Measurements from ENCODE around the gene RALGDS. TPM values are rescaled to one million over a fixed set of nuclear protein-coding genes. Genes with fewer than 3 reads are reported as not detected.

Gene RALGDS
- total RNA-seq, 1 donor from 2014 or later: 57.9 TPM

GRCh38 chr9:133120501-133121197 is 391 bp downstream of the RALGDS start:
- no peak for DNase-seq (ENCODE audit: low spot score)

- DNase-seq (ENCODE audit: low spot score): no peak
Observed at GRCh38 chr9:133119846-133120500, 1.1 kb downstream of the RALGDS start.

GRCh38 chr9:133119103-133119845 is 1.8 kb downstream of the RALGDS start:
- DNase-seq (ENCODE audit: low spot score): no peak

GRCh38 chr9:133118568-133118967 is 2.5 kb downstream of the RALGDS start:
- no peak for DNase-seq (ENCODE audit: low spot score)

- no peak for DNase-seq (ENCODE audit: low spot score)
Observed at GRCh38 chr9:133118179-133118520, 2.9 kb downstream of the RALGDS start.

GRCh38 chr9:133117271-133118178 is 3.5 kb downstream of the RALGDS start:
- DNase-seq (ENCODE audit: low spot score): no peak

GRCh38 chr9:133116346-133117231 is 4.5 kb downstream of the RALGDS start:
- DNase-seq (ENCODE audit: low spot score): no peak

- DNase-seq (ENCODE audit: low spot score): no peak
Observed at GRCh38 chr9:133115604-133116345, 5.3 kb downstream of the RALGDS start.

- DNase-seq (ENCODE audit: low spot score): no peak
Observed at GRCh38 chr9:133114886-133115603, 6.0 kb downstream of the RALGDS start.

- no peak for DNase-seq (ENCODE audit: low spot score)
Observed at GRCh38 chr9:133113949-133114885, 6.8 kb downstream of the RALGDS start.

GRCh38 chr9:133113163-133113948 is 7.7 kb downstream of the RALGDS start:
- DNase-seq (ENCODE audit: low spot score): no peak

- no peak for DNase-seq (ENCODE audit: low spot score)
Observed at GRCh38 chr9:133112663-133113026, 8.4 kb downstream of the RALGDS start.

- DNase-seq (ENCODE audit: low spot score): no peak
Observed at GRCh38 chr9:133111808-133112662, 9.0 kb downstream of the RALGDS start.

- DNase-seq (ENCODE audit: low spot score): no peak
Observed at GRCh38 chr9:133109931-133110650, 10.9 kb downstream of the RALGDS start.

- DNase-seq (ENCODE audit: low spot score): no peak
Observed at GRCh38 chr9:133108794-133109641, 12.0 kb downstream of the RALGDS start.

Measured in ureter (tissue), 1 donor.